Tibial nerve (tissue), 4 donors: ENCODE measurements around the gene PREX1. TPM values are rescaled to one million over a fixed set of nuclear protein-coding genes. Genes with fewer than 3 reads are reported as not detected.

ENCODE experiments used
- DNase-seq, 2 donors: peaks; one replicate each; pipeline ENCODE4 v3.0.0-alpha.2; 2019; ENCODE audit warnings: low spot score in 2 of 2
- H3K27ac ChIP-seq, 4 donors: fragments of 200-600 bp; sonication (generic) in 3 of 4; one replicate each; pipeline ENCODE4 v1.5.1; 2017 to 2019; ENCODE audit warnings: mild to moderate bottlenecking in 1 of 4
- H3K27me3 ChIP-seq, 2 donors: fragments of 200-600 bp; sonication (generic) in 1 of 2; one replicate each; pipeline versions ENCODE4 v1.5.1 to v1.6.0; 2017 to 2019
- H3K36me3 ChIP-seq, 3 donors: fragments of 200-600 bp; sonication (generic); one replicate each; pipeline ENCODE4 v1.5.1; 2018 to 2019
- H3K4me1 ChIP-seq, 4 donors: fragments of 200-600 bp; sonication (generic) in 3 of 4; one replicate each; pipeline ENCODE4 v1.5.1; 2017 to 2019
- H3K4me3 ChIP-seq, 4 donors: fragments of 200-600 bp; sonication (generic) in 3 of 4; one replicate each; pipeline ENCODE4 v1.5.1; 2017 to 2019; ENCODE audit warnings: mild to moderate bottlenecking in 1 of 4, moderate library complexity in 1 of 4
- H3K9me3 ChIP-seq, 4 donors: fragments of 200-600 bp; sonication (generic) in 3 of 4; one replicate each; pipeline ENCODE4 v1.5.1; 2017 to 2019
- EP300 ChIP-seq, 2 donors: sonication (generic); formaldehyde crosslinking; IDR thresholded peaks; one replicate each; pipeline ENCODE4 v1.6.1; 2017; ENCODE audit warnings: antibody characterized with exemption in 2 of 2, mild to moderate bottlenecking in 1 of 2
- POLR2A ChIP-seq, 2 donors: fragments of 450-650 bp; IDR thresholded peaks; one replicate each; pipeline ENCODE4 v1.6.1; 2017; ENCODE audit warnings: antibody characterized with exemption in 2 of 2, mild to moderate bottlenecking in 2 of 2, moderate library complexity in 2 of 2
- WGBS, 2 donors: methylation state at CpG; one replicate each; pipeline ENCODE4 v1.1.5; 2018; 5-methylcytosine and 5-hydroxymethylcytosine counted together
- total RNA-seq, 4 donors: library from RNA; depleted of rRNA; stranded (reverse); fragments of >200 nt; gene quantifications; one replicate each; pipeline ENCODE4 v1.1.0, GENCODE V29; 2016
- TF ChIP-seq, protein P1 (sequence below), 5 experiments: fragments of 200-600 bp in 3 of 5; fragments of 450-650 bp in 2 of 5; sonication (generic) in 3 of 5; IDR thresholded peaks; one replicate each; pipeline ENCODE4 v1.5.1; 2016 to 2019; ENCODE audit warnings: antibody characterized with exemption in 5 of 5, mild to moderate bottlenecking in 3 of 5, moderate library complexity in 2 of 5

Gene PREX1
- total RNA-seq, 4 donors from 2014 or later = 30.1 to 50.7 (median 32.5) TPM

DNA sequence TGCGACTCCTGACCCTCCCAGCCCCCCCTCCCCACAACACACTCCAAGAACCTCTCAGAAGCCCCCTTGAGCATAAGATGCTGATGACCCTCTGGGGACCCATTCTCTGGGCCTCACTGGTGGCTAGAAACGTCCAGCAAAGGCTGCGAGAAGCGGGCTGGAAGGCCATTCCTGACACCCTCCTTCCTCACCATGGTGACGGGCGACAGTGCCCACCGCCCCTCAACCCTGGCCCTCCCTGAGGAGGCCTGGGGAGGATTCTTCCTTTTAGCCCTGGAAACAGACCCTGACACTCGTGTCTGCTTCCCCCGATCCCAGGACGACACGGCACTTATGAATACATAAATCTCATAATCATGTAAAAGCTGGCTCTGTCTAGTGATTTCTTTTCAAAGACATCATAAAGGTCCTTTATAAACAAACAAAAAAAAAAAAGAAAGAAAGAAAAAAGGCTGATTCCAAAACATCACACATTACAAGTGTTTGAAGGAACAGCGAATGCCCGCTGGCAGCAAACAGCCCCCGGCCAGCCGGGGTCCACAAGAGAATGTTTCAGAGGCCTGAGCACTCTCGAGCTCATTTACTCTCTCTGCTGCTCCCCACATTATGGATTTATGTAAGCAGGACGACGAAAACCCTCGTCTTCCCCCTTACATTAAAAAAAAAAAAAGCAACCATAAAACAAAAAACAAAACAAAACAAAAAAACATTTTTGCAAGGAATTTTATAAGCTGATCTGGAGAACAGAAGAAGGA lies 40.7 kb downstream of the PREX1 start:
- Histone ChIP-seq H3K4me3 (no peak overlapping the region), H3K27me3 (peaks cover 0 to 11% of the 10 kb centered on the region in 2 donors), H3K27ac (peak overlapping the region in 3 of 4 donors; percentile 53 to 73 (median 55)), H3K9me3 (no peaks in the 10 kb centered on the region), H3K4me1 (peaks cover 0 to 52% (median 43%) of the 10 kb centered on the region in 4 donors), H3K36me3 (no peaks in the 10 kb centered on the region)
- no peak for TF ChIP-seq POLR2A (IDR thresholded peaks at IDR 0.05)
- TF ChIP-seq, protein P1, sequence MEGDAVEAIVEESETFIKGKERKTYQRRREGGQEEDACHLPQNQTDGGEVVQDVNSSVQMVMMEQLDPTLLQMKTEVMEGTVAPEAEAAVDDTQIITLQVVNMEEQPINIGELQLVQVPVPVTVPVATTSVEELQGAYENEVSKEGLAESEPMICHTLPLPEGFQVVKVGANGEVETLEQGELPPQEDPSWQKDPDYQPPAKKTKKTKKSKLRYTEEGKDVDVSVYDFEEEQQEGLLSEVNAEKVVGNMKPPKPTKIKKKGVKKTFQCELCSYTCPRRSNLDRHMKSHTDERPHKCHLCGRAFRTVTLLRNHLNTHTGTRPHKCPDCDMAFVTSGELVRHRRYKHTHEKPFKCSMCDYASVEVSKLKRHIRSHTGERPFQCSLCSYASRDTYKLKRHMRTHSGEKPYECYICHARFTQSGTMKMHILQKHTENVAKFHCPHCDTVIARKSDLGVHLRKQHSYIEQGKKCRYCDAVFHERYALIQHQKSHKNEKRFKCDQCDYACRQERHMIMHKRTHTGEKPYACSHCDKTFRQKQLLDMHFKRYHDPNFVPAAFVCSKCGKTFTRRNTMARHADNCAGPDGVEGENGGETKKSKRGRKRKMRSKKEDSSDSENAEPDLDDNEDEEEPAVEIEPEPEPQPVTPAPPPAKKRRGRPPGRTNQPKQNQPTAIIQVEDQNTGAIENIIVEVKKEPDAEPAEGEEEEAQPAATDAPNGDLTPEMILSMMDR (IDR thresholded peaks at IDR 0.05) = no peak
- no peak for TF ChIP-seq EP300 (IDR thresholded peaks at IDR 0.05)
- no peak for DNase-seq
- WGBS, 2 donors = 52 to 54% methylated on average over 19 of the region's 19 CpGs

DNA sequence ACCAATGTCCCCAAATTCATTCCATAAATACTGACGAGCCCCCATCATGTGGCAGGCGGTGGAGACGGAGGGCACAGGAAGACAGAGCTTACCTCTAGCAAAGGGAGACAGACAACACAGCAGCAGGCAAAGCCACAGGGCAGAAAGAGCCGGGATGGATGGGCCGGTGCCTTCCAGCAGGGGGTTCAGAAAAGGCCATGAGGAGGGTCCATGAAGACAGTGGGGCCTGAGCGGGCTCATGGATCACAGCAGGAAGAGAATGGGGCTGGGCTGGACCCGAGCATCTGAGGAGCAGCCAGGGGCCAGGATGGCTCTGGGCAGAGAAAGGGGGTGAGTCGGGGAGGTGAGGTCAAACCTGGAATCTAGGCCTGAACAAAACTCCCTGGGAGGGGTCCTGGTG lies 42.0 kb downstream of the PREX1 start:
- DNase-seq = no peak
- Histone ChIP-seq H3K4me3 (no peak overlapping the region), H3K4me1 (peaks cover 0 to 48% (median 35%) of the 10 kb centered on the region in 4 donors), H3K27me3 (peaks cover 0 to 11% of the 10 kb centered on the region in 2 donors), H3K27ac (peak overlapping the region in 2 of 4 donors; percentile 53 to 73), H3K9me3 (no peaks in the 10 kb centered on the region), H3K36me3 (no peaks in the 10 kb centered on the region)
- WGBS, 2 donors = 87 to 91% methylated on average over 8 of the region's 8 CpGs
- TF ChIP-seq POLR2A (IDR thresholded peaks at IDR 0.05) = no peak
- TF ChIP-seq, protein P1 (IDR thresholded peaks at IDR 0.05) = no peak
- no peak for TF ChIP-seq EP300 (IDR thresholded peaks at IDR 0.05)

DNA sequence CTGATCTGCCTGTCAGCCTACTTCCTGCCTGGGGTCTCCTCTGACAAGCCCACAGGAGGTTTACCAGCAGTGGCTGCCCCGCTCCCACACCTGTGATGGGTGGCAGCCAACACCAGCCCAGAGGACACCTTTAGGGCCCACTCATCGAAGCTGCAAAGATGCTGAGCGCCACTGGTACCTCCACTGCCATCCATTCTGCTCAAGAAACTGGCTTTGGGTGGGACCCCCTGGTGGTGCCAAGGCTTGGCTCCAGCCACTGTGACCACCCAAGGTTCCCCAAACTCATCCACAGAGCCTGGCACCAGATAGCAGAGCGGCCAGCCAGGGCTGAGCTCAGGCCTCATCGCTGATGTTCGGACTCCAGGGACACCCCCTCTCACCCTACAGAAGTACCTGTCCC lies 42.5 kb downstream of the PREX1 start:
- no peaks in the 10 kb centered on the region for H3K9me3 ChIP-seq
- no peak for DNase-seq
- H3K27me3 ChIP-seq = peaks cover 0 to 11% of the 10 kb centered on the region in 2 donors
- peak overlapping the region in 1 of 4 donors; percentile 73 for H3K27ac ChIP-seq
- TF ChIP-seq, protein P1 (IDR thresholded peaks at IDR 0.05) = no peak
- TF ChIP-seq EP300 (IDR thresholded peaks at IDR 0.05) = no peak
- no peak for TF ChIP-seq POLR2A (IDR thresholded peaks at IDR 0.05)
- no peaks in the 10 kb centered on the region for H3K36me3 ChIP-seq
- peaks cover 0 to 42% (median 30%) of the 10 kb centered on the region in 4 donors for H3K4me1 ChIP-seq
- H3K4me3 ChIP-seq = no peak overlapping the region
- WGBS, 2 donors = 96 to 100% methylated on average over 6 of the region's 6 CpGs

DNA sequence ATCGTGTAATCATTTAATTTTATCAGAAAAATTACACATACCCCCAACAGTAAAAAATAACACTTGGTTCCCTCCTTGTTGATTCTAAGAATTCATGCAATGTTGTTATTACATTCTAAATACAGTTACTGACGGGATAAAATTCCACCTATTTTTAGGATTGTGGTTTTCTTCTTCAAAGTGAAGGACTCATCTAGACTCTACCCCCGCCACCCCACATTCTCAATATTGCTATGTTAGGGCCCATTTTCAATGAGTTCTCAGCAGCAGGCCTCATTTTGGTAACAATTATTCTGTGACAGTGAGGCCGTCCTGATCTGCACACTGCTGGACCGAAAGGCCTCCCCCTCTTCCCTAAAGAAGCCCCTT lies 43.5 kb downstream of the PREX1 start:
- H3K27me3 ChIP-seq = peaks cover 0 to 11% of the 10 kb centered on the region in 2 donors
- 80 to 87% methylated on average over 5 of the region's 5 CpGs for WGBS, 2 donors

More for the DNA sequence above, 43.5 kb downstream of the PREX1 start:
- no peak overlapping the region for H3K27ac ChIP-seq
- peaks cover 0 to 36% (median 27%) of the 10 kb centered on the region in 4 donors for H3K4me1 ChIP-seq
- no peaks in the 10 kb centered on the region for H3K36me3 ChIP-seq
- no peak for DNase-seq
- TF ChIP-seq EP300 (IDR thresholded peaks at IDR 0.05) (no peak), POLR2A (IDR thresholded peaks at IDR 0.05) (no peak)
- TF ChIP-seq, protein P1 (IDR thresholded peaks at IDR 0.05) = no peak
- peaks cover 0 to 5% (median 0%) of the 10 kb centered on the region in 4 donors for H3K9me3 ChIP-seq
- no peak overlapping the region for H3K4me3 ChIP-seq
